Measurements from ENCODE around the gene KCNG2.

Gene KCNG2

GRCh38 chr18:79786304-79786703, 11.4 kb upstream of the KCNG2 start:
- no peak for DNase-seq

DNA sequence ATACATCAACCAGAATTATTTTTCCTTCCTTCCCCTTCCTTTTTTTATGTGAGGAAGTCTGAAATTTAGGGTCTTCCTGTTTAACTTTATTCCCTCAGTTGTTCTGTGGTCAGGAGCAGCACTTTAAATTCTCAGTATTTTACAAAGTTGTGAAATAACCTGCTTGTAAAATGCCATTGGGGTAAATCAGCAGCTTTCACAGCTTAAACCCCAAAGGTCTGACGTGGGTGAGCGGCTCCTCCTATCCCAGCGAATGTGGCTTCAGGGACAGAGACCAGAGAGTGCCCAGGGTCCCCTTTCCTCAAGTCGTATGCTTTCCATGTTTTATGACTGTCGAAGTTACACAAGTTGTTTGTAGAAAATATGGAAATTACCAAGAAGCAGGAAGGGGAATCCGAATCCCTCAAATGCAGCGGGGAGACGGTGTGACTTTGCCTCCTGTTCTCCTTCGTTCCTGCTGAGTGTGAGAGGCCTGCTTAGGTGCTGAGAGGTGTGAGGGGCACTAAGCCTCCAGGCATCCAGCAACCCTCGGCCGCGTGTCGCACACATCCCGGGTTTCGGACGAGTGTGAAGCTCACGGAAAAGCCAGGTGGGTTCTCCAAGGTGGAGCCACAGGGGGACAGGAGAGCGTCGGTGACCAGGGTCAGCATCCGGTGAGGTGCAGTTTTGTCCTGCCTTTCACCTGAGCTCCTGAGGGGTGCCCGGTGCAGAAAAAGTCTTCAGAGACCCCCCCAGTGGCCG, 10.8 kb upstream of the KCNG2 start:
- no peak for DNase-seq

DNA sequence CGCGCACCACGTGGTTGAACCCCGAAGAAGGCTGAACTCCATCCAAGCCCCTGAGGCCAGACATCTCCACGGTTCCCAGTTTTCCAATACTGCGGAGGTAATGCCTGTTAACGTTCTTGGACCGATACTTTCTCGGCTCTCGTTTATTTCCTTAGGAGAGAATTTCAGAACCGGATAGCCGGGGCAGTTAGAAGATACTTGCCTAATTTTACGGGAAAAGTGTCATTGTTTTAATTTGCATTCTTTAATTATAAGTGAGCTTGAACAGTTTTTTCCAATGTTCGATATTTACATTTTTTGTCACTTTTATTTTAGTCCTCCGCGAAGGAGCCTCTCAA, 10.2 kb upstream of the KCNG2 start:
- DNase-seq = no peak

- DNase-seq = no peak
Observed at GRCh38 chr18:79787865-79788733, 9.6 kb upstream of the KCNG2 start.

DNA sequence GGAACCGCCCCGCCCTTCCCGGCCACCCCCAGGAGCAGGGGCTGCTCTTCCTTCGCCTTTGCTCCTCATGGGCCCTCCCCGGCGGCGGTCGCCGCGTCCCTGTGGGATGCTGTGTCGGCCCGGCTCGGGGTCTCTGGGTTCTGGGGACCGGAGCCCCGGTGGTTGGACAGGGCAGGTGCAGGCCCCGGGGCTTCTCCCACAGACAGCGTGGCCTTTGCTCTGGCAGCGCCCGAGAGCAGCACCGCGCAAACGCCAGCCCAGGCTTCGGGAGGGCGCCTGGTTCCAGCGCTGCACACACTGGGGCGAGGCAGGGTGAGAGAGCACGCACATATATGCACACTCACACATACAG, 9.0 kb upstream of the KCNG2 start:
- no peak for DNase-seq

GRCh38 chr18:79789091-79789891, 8.4 kb upstream of the KCNG2 start:
- no peak for DNase-seq

- no peak for DNase-seq
Observed at GRCh38 chr18:79789901-79790890, 7.5 kb upstream of the KCNG2 start.

DNA sequence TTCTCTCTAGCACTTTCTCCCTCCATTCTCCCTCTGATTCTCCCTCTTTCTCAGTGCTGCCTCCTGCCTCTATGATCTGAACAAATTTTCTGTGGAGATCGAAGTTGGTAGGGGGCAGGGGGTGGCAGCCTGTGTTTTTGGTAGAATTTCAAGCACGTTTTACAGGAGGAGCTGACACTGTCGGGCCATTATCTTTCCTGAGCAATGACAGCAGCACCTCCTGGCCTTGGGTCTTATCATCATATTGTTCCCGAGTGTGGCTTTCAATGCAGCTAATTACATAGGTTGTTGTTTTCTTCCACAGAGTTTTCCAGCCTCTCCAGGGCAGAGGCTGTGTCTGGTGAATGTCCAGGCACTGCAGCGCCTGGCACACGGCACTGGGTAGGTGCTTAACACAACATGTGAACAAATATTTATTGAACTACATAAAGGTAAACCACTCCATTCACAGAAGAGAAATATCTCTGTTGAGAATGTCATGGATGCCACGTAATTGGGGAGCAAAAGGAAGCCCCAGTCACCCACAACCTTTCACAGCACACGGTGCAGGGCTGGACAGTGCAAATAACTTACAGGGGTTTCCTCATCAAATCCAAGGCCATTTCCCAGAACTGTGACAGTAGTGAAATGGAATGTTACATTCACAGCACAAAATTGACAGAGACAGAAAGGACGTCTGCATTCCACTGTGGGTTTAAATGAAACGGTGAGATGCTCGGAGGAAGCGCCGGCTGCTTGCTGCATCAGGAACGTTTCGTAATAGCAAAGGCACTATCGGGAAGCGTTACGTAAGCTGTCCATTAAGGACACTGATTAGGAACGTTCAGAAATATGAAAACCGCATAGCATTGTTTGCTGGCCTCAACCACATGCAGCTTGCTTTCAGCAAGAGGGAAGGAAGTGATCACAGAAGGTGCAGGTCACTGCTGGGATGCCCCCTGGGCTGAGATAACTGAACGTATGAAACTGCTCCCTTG, 6.5 kb upstream of the KCNG2 start:
- no peak for DNase-seq

GRCh38 chr18:79792096-79792987, 5.4 kb upstream of the KCNG2 start:
- DNase-seq = no peak

DNA sequence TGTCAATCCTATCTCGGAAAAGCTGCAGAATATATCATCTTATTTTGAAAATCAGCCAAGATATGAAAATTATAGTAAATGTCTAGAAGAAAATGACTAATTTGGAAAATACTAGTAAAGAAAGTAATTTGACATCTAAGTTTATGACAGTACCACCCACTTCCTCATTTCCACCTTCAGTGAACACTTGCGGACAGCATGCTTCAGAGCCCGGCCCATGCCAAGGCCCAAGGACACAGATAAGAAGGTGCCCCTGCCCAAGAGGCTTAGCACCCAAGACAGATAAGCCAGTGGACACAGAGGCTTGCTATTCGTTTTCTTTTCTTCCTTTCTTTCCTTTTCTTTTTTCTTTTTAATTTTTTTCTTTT, 4.8 kb upstream of the KCNG2 start:
- no peak for DNase-seq

DNA sequence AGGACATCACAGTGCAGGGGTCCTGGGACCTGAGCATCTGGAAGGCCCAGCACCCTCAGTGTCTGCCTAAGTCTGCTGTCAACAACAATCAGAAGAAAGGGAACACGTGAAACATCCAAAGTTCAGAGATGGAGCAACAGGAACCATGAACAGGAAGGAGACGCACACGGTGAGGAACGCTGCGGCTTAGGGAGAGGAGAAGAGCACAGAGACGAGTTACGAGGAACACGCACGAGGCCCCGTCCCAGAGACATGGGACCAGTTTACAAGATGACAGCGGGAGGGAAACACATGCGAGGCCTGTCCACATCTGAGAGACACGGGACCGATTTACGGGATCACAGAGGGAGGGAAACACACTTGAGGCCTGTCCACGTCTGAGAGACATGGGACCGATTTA, 2.9 kb upstream of the KCNG2 start:
- DNase-seq = no peak

DNA sequence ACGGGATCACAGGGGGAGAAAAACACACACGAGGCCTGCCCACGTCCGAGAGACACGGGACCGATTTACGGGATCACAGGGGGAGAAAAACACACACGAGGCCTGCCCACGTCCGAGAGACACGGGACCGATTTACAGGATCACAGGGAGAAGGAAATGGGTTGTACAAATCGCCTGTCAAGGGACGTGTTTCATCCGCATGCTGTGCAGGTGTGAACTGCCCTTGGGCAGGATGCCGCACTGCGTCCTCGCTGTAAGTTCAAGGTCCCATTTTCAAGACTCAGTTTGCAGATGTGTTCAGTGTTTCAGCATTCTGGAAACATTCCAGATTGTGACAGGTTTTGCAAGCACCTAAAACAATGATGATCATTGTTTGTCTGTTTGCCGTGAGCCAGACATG, 2.3 kb upstream of the KCNG2 start:
- no peak for DNase-seq

DNA sequence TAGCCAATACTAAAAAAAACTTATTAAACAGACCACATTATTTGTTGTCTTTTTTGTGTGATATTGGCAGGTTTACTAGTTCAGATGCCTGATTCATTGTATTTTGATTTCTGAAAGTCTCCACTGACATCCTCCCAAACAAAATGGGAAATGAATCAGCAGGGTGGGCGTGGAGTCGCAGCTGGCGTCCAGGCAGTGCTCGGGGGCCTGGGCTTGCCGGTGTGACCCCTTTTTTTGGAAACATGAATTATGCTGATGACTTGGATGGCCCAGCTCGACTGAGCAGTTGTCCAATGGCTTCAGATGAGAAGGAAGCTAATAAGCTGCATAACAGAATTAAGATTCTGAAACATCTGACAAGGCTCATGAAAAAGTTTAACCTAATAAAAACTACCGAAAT, 1.7 kb upstream of the KCNG2 start:
- DNase-seq = no peak

DNA sequence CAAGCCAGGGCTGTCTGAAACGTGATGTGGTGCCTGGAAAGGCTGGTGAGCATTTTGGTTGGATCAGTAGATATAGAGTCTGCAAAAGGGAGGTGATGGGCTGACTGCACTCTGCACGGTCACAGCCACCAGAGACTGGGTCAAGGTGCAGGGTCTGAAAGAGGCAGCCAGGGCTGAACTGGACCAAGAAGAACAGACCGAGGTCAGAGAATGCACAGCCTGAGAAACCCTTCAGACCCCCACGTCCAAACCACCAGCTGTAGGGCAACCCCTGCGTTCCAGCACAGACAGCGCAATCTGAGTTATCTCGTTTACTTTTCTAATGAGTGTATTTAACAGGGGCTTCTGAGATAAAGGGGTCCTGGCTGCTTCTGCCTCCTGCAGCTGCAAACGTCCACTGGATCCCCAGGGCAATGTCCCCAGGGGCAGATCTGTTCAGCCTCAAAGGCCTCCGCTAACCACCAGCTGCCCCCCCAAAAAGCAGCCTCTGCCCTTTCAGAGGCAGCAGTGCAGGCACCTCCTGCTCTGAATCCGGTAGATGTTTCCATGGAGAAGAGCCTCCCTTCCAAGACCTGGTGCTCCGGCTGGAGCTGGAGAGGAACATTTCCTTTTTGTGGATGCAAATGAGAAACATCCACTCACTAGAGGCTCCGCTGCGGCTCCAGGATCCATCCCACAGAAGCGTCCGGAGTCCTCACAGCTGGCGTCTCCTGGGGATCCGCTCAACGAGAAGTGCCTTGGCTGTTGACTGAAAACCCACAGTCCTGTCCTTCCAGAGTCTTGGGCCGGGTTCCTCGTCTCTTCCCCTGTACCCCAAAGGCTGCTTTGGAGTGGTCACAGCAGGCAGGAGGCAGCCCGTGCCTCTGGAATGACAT, 970 bp upstream of the KCNG2 start:
- no peak for DNase-seq

- no peak for DNase-seq
Observed at GRCh38 chr18:79798346-79798998, 734 bp downstream of the KCNG2 start.

GRCh38 chr18:79798999-79799370, 1.2 kb downstream of the KCNG2 start:
- DNase-seq = no peak

GRCh38 chr18:79799619-79800370, 2.1 kb downstream of the KCNG2 start:
- DNase-seq = no peak

Measured in NCI-H446 treated with DMSO at 0.1 percent for 48 hours (cell line).